ENCODE data around the gene ADRB1. TPM values are rescaled to one million over a fixed set of nuclear protein-coding genes. Genes with fewer than 3 reads are reported as not detected.

ADRB1 gene
- total and polyA plus RNA-seq, 2 of the 13 experiments (the other 11 are each of a cell fraction or from before 2014, with no cell fraction given): 0.07 TPM; not detected in 1

DNA sequence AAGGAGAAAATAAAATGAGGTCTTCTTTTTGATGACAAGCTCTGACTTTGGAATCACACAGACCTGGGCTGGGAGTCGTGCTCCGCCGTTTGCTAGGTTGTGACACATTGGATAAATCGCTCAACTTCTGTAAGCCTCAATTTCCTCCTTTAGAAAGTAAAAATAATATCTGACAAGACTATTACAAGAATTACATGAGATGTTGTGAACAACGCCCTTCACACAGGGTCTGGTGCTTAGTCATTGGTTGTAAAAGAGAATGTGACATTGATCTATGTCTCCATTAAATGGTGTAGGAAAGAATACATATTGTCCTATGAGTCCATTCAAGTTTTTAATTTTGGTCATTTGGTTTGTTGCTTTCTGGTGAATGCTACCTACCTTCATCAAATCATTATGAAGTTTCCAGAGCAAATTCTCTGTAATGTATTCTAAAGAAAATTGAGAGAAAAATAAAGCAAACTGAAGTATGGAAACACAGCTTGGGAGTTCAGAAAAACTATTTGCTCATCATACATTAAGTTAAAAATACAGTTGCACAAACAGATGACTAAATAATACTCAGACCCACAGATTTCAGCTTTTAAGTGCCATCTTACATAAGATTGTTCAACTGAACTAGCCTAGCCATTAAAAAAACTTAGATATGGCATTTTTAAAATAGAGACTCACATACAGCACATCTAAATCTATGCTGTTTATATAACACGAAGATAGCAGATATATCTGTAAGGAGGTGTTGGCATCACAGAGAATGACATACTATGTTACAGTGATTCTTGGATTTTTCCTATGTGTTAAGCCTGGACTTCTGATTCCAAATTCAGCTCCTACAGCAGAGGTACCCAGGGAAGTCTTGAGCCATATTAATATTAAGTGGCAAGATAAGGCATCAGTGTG is 12.3 kb upstream of the ADRB1 start:
- no peak for ATAC-seq
- CTCF ChIA-PET (ENCODE audit: low intra/inter-chr PET ratio, low total read pairs): no interaction called here

More for the DNA sequence above, 12.3 kb upstream of the ADRB1 start:
- BruUV-seq (replicated peaks): no TSS peak
- Histone ChIP-seq H4K20me1 (ENCODE audit: insufficient read depth, low read length) (no peaks in the 10 kb centered on the region), H2AFZ (ENCODE audit: low read length) (no peak overlapping the region), H3K27me3 (ENCODE audit: control insufficient read depth in 1 of 2, insufficient read depth in 2 of 2, low read length in 2 of 2) (peaks cover 0 to 3% of the 10 kb centered on the region in 2 experiments), H3K9me3 (ENCODE audit: low read length) (no peaks in the 10 kb centered on the region), H3K9ac (ENCODE audit: insufficient read depth, low read depth, low read length) (no peak overlapping the region), H3K4me2 (ENCODE audit: low read depth, low read length) (no peak overlapping the region), H3K79me2 (ENCODE audit: insufficient read depth, low read length) (no peaks in the 10 kb centered on the region), H3K36me3 (replicated peaks in 1 of 2; ENCODE audit: control insufficient read depth in 1 of 2, insufficient read depth in 2 of 2, low read length in 2 of 2) (no peaks in the 10 kb centered on the region), H3K27ac (ENCODE audit: extremely low read length, insufficient read depth, low read length) (no peak overlapping the region), H3K4me1 (ENCODE audit: insufficient read depth, low read length) (peaks cover 7% of the 10 kb centered on the region; the same call in 1 of the 2 replicates), H3K4me3 (replicated peaks in 1 of 3; ENCODE audit: insufficient read depth in 1 of 3, low read depth in 2 of 3, low read length in 3 of 3) (no peak overlapping the region)
- no peak for TF ChIP-seq ZNF546 (CRISPR knock-in tag; conservative IDR thresholded peaks at IDR 0.05)
- no peak for TF ChIP-seq YEATS2 (CRISPR knock-in tag; IDR thresholded peaks at IDR 0.05; ENCODE audit: borderline replicate concordance)
- TF ChIP-seq ATF7-NPFF (CRISPR knock-in tag; IDR thresholded peaks at IDR 0.05; ENCODE audit: low read depth): no peak
- TF ChIP-seq, protein P1, sequence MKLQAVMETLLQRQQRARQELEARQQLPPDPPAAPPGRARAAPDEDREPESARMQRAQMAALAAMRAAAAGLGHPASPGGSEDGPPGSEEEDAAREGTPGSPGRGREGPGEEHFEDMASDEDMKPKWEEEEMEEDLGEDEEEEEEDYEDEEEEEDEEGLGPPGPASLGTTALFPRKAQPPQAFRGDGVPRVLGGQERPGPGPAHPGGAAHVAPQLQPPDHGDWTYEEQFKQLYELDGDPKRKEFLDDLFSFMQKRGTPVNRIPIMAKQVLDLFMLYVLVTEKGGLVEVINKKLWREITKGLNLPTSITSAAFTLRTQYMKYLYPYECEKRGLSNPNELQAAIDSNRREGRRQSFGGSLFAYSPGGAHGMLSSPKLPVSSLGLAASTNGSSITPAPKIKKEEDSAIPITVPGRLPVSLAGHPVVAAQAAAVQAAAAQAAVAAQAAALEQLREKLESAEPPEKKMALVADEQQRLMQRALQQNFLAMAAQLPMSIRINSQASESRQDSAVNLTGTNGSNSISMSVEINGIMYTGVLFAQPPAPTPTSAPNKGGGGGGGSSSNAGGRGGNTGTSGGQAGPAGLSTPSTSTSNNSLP (IDR thresholded peaks at IDR 0.05; ENCODE audit: low read depth, low read length): no peak
- TF ChIP-seq, protein P2, sequence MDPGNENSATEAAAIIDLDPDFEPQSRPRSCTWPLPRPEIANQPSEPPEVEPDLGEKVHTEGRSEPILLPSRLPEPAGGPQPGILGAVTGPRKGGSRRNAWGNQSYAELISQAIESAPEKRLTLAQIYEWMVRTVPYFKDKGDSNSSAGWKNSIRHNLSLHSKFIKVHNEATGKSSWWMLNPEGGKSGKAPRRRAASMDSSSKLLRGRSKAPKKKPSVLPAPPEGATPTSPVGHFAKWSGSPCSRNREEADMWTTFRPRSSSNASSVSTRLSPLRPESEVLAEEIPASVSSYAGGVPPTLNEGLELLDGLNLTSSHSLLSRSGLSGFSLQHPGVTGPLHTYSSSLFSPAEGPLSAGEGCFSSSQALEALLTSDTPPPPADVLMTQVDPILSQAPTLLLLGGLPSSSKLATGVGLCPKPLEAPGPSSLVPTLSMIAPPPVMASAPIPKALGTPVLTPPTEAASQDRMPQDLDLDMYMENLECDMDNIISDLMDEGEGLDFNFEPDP (CRISPR knock-in tag; conservative IDR thresholded peaks at IDR 0.05): no peak
- TF ChIP-seq BORCS8-MEF2B (CRISPR knock-in tag; IDR thresholded peaks at IDR 0.05): no peak
- no peak for TF ChIP-seq ZNF274 (CRISPR knock-in tag; IDR thresholded peaks at IDR 0.05)
- no peak for TF ChIP-seq ZNF33B (CRISPR knock-in tag; IDR thresholded peaks at IDR 0.05)
- TF ChIP-seq, protein P3, sequence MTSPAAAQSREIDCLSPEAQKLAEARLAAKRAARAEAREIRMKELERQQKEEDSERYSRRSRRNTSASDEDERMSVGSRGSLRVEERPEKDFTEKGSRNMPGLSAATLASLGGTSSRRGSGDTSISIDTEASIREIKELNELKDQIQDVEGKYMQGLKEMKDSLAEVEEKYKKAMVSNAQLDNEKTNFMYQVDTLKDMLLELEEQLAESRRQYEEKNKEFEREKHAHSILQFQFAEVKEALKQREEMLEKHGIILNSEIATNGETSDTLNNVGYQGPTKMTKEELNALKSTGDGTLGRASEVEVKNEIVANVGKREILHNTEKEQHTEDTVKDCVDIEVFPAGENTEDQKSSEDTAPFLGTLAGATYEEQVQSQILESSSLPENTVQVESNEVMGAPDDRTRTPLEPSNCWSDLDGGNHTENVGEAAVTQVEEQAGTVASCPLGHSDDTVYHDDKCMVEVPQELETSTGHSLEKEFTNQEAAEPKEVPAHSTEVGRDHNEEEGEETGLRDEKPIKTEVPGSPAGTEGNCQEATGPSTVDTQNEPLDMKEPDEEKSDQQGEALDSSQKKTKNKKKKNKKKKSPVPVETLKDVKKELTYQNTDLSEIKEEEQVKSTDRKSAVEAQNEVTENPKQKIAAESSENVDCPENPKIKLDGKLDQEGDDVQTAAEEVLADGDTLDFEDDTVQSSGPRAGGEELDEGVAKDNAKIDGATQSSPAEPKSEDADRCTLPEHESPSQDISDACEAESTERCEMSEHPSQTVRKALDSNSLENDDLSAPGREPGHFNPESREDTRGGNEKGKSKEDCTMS (CRISPR knock-in tag; conservative IDR thresholded peaks at IDR 0.05): no peak
- no peak for TF ChIP-seq TEAD2 (CRISPR knock-in tag; IDR thresholded peaks at IDR 0.05)
- POLR2A ChIA-PET: no interaction called here
- 18% methylated on average over 6 of the region's 6 CpGs for WGBS (ENCODE audit: low lambda C conversion rate)
- intact Hi-C loops (cut with micrococcal nuclease; ENCODE audit: unreplicated experiment) (no loop called here), in situ Hi-C loops (cut with HindIII; ENCODE audit: extremely low pct_ligation_motif_present, low pct_unique_long_range_greater_than_20kb) (no loop called here)
- no peak for DNase-seq (ENCODE audit: low spot score)
- FAIRE-seq: no peak

Data from HepG2 (cell line).